HG03097 (cell line): Measurements from ENCODE around the gene MOSMO.
"Not testable (repeated sequence)": the region's sequence is repeated elsewhere in the genome, so short reads cannot be mapped to it uniquely, and the experiment has no call there.

Experiments used
- ATAC-seq: cut with Tn5 transposase; IDR thresholded peaks from one replicate; pipeline ENCODE4 v1.9.1; 2021; ENCODE audit not compliant: unreplicated experiment, low FRiP score

MOSMO gene

GRCh38 chr16:22043882-22044281, 36.0 kb downstream of the MOSMO start:
- ATAC-seq, result not testable (repeated sequence)

GRCh38 chr16:22045888-22046287, 38.0 kb downstream of the MOSMO start:
- not testable (repeated sequence) for ATAC-seq

- ATAC-seq, result no peak
Observed at GRCh38 chr16:22050963-22051362, 43.1 kb downstream of the MOSMO start.

- no peak for ATAC-seq
Observed at GRCh38 chr16:22052980-22053379, 45.1 kb downstream of the MOSMO start.

- no peak for ATAC-seq
Observed at GRCh38 chr16:22053921-22054341, 46.0 kb downstream of the MOSMO start.

GRCh38 chr16:22054847-22055590, 47.1 kb downstream of the MOSMO start:
- ATAC-seq, result no peak

GRCh38 chr16:22055881-22056280, 48.0 kb downstream of the MOSMO start:
- no peak for ATAC-seq

GRCh38 chr16:22063888-22064467, 56.1 kb downstream of the MOSMO start:
- ATAC-seq, result no peak

GRCh38 chr16:22065252-22065651, 57.3 kb downstream of the MOSMO start:
- ATAC-seq, result no peak

- no peak for ATAC-seq
Observed at GRCh38 chr16:22070361-22071330, 62.7 kb downstream of the MOSMO start.

- ATAC-seq, result no peak
Observed at GRCh38 chr16:22071331-22071910, 63.5 kb downstream of the MOSMO start.

GRCh38 chr16:22073350-22073749, 65.4 kb downstream of the MOSMO start:
- ATAC-seq, result no peak

GRCh38 chr16:22075043-22075757, 67.3 kb downstream of the MOSMO start:
- no peak for ATAC-seq

GRCh38 chr16:22075776-22076175, 67.9 kb downstream of the MOSMO start:
- ATAC-seq, result no peak

- ATAC-seq, result no peak
Observed at GRCh38 chr16:22077700-22078313, 69.9 kb downstream of the MOSMO start.

GRCh38 chr16:22078656-22079055, 70.7 kb downstream of the MOSMO start:
- ATAC-seq, result no peak

GRCh38 chr16:22081050-22081449, 73.1 kb downstream of the MOSMO start:
- no peak for ATAC-seq

- no peak for ATAC-seq
Observed at GRCh38 chr16:22086440-22086839, 78.5 kb downstream of the MOSMO start.

GRCh38 chr16:22088642-22089041, 80.7 kb downstream of the MOSMO start:
- no peak for ATAC-seq

GRCh38 chr16:22089910-22090309, 82.0 kb downstream of the MOSMO start:
- no peak for ATAC-seq
